Measurements from ENCODE around the gene RHOBTB3. TPM values are rescaled to one million over a fixed set of nuclear protein-coding genes. Genes with fewer than 3 reads are reported as not detected.

Gene RHOBTB3
- total and polyA plus RNA-seq, 7 donors, result 12.3 to 151 (median 75.6) TPM

DNA sequence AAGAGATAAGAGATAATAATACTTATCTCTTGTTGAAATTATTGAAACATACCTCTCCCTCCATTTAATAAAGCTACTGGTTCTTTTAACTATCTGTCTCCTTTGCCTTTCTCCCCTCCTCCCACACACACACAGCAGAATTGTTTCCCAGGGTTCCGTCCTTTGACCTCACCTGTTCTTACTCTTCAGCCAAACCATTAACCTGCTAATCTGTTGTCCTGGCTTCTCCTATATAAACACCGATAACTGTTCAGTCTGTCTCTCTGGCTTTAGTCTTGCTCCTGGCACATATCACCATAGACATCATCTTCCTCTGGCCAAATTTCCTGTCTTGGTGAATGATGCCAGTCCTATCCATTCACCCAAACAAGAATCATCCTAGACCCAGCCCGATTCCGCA, 7.7 kb downstream of the RHOBTB3 start:
- Histone ChIP-seq H3K9me3 (no peaks in the 10 kb centered on the region), H3K27ac (no peak overlapping the region), H3K36me3 (peaks cover 0 to 20% (median 0%) of the 10 kb centered on the region in 4 donors), H3K27me3 (no peaks in the 10 kb centered on the region), H3K4me3 (no peak overlapping the region), H3K4me1 (peaks cover 0 to 39% (median 30%) of the 10 kb centered on the region in 4 donors)
- DNase-seq, result no peak
- intact Hi-C loops (cut with DNase I), result no loop called here
- TF ChIP-seq POLR2AphosphoS5 (IDR thresholded peaks at IDR 0.05) (no peak), POLR2A (IDR thresholded peaks at IDR 0.05) (no peak), CTCF (IDR thresholded peaks at IDR 0.05) (no peak), EP300 (IDR thresholded peaks at IDR 0.05) (no peak)
- WGBS, 2 donors, result 97% methylated on average over 4 of the region's 4 CpGs

GRCh38 chr5:95739857-95740256, 8.7 kb downstream of the RHOBTB3 start:
- Histone ChIP-seq H3K27ac (no peak overlapping the region), H3K9me3 (no peaks in the 10 kb centered on the region), H3K36me3 (peaks cover 0 to 20% (median 0%) of the 10 kb centered on the region in 4 donors), H3K4me3 (no peak overlapping the region), H3K27me3 (no peaks in the 10 kb centered on the region), H3K4me1 (peaks cover 0 to 29% (median 21%) of the 10 kb centered on the region in 4 donors)
- no peak for TF ChIP-seq POLR2AphosphoS5 (IDR thresholded peaks at IDR 0.05)
- no peak for TF ChIP-seq CTCF (IDR thresholded peaks at IDR 0.05)
- no peak for TF ChIP-seq EP300 (IDR thresholded peaks at IDR 0.05)
- TF ChIP-seq POLR2A (IDR thresholded peaks at IDR 0.05), result no peak
- intact Hi-C loops (cut with DNase I), result no loop called here
- WGBS, 2 donors, result 90 to 95% methylated on average over 2 of the region's 2 CpGs
- no peak for DNase-seq

DNA sequence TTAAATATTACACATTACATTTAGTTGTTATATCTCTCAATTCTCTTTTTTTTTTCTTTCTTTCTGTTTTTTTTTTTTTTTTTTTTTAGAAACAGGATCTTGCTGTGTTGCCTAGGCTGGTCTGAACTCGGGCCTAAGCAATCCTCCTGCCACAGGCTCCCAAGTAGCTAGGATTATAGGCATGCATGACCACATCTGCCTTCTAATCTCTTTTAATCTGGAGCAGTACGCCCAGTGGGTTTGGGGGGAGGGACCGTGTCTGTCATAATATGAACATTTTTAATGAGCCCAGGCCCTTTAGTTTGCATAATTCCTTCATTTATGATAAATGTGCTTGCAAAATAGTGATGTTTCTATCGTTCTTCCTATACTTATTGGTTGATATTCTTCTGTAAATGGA, 10.3 kb downstream of the RHOBTB3 start:
- WGBS, 2 donors, result 93 to 94% methylated on average over 4 of the region's 4 CpGs
- TF ChIP-seq POLR2A (IDR thresholded peaks at IDR 0.05) (no peak), POLR2AphosphoS5 (IDR thresholded peaks at IDR 0.05) (no peak), EP300 (IDR thresholded peaks at IDR 0.05) (no peak), CTCF (IDR thresholded peaks at IDR 0.05) (no peak)
- Histone ChIP-seq H3K4me3 (no peak overlapping the region), H3K9me3 (no peaks in the 10 kb centered on the region), H3K27ac (no peak overlapping the region), H3K27me3 (no peaks in the 10 kb centered on the region), H3K36me3 (peaks cover 0 to 20% (median 0%) of the 10 kb centered on the region in 4 donors), H3K4me1 (peaks cover 0 to 14% (median 7%) of the 10 kb centered on the region in 4 donors)
- intact Hi-C loops (cut with DNase I), result no loop called here
- DNase-seq, result no peak

- intact Hi-C loops (cut with DNase I), result no loop called here
- TF ChIP-seq POLR2AphosphoS5 (IDR thresholded peaks at IDR 0.05), result no peak
- no peak for TF ChIP-seq CTCF (IDR thresholded peaks at IDR 0.05)
- TF ChIP-seq EP300 (IDR thresholded peaks at IDR 0.05), result no peak
- no peak for TF ChIP-seq POLR2A (IDR thresholded peaks at IDR 0.05)
- WGBS, 2 donors, result 83 to 84% methylated on average over 2 of the region's 2 CpGs
- no peak for DNase-seq
- no peak overlapping the region for H3K27ac ChIP-seq
- H3K9me3 ChIP-seq, result no peaks in the 10 kb centered on the region
- H3K4me3 ChIP-seq, result no peak overlapping the region
- H3K4me1 ChIP-seq, result peaks cover 0 to 17% (median 1%) of the 10 kb centered on the region in 4 donors
- no peaks in the 10 kb centered on the region for H3K27me3 ChIP-seq
- peaks cover 0 to 20% (median 0%) of the 10 kb centered on the region in 4 donors for H3K36me3 ChIP-seq
Observed at GRCh38 chr5:95743232-95743631, 12.1 kb downstream of the RHOBTB3 start.

- DNase-seq, result no peak
Observed at GRCh38 chr5:95743877-95744276, 12.7 kb downstream of the RHOBTB3 start.

More at GRCh38 chr5:95743877-95744276, 12.7 kb downstream of the RHOBTB3 start:
- Histone ChIP-seq H3K4me1 (peaks cover 0 to 13% (median 0%) of the 10 kb centered on the region in 4 donors), H3K27me3 (no peaks in the 10 kb centered on the region), H3K9me3 (no peaks in the 10 kb centered on the region), H3K36me3 (peaks cover 0 to 20% (median 0%) of the 10 kb centered on the region in 4 donors), H3K4me3 (no peak overlapping the region), H3K27ac (no peak overlapping the region)
- intact Hi-C loops (cut with DNase I), result no loop called here
- 94 to 95% methylated on average over 1 of the region's 1 CpG for whole genome bisulfite sequencing, 2 donors
- no peak for TF ChIP-seq POLR2AphosphoS5 (IDR thresholded peaks at IDR 0.05)
- TF ChIP-seq EP300 (IDR thresholded peaks at IDR 0.05), result no peak
- TF ChIP-seq CTCF (IDR thresholded peaks at IDR 0.05), result no peak
- TF ChIP-seq POLR2A (IDR thresholded peaks at IDR 0.05), result no peak
